Cardiac septum (tissue), 1 donor: ENCODE data around the gene APOL1. TPM values are rescaled to one million over a fixed set of nuclear protein-coding genes. Genes with fewer than 3 reads are reported as not detected.
"Not testable (repeated sequence)": the region's sequence is repeated elsewhere in the genome, so short reads cannot be mapped to it uniquely, and the experiment has no call there.

ENCODE experiments used
- DNase-seq: peaks from one replicate; pipeline ENCODE4 v3.0.0-alpha.2; 2020; ENCODE audit warnings: low spot score
- intact Hi-C: fragments of 100-400 bp; cut with DNase I; formaldehyde crosslinking; loops from one replicate; pipeline ENCODE4 v1.14.0; 2022
- long read RNA-seq: library from polyadenylated mRNA; unstranded; transcript quantifications from one replicate; pipeline ENCODE4 v2.0.0, GENCODE V29; 2021
- total RNA-seq: library from RNA; stranded (reverse); fragmentation: NEBNext Ultra II Directional; extraction: Animal tissue kit (Norgen Biotek cat#: 25700); gene quantifications from one replicate; pipeline ENCODE4 v1.2.1, GENCODE V29; 2021
- donor health status: DM: no; HTN: no; CAD: no.

The APOL1 gene
- 25.6 TPM for total RNA-seq
- long read RNA-seq, partial matches to known transcripts = 0 of 11 reads
- long read RNA-seq, other reads (novel, unspliced or antisense) = 10 of 11 reads

- DNase-seq = peak; percentile 85
- intact Hi-C loops = no loop called here
These were observed at the start of gene APOL1 for GRCh38 chr22:36252754-36253522. Gene APOL1 (plus strand): TSS chr22:36253133. CDS start chr22:36254956, 1,823 bp downstream.

- intact Hi-C loops = loop anchor here (5.0 kb wide), 2 partner anchors 34 to 54 kb away; partner anchors contain the start of gene APOL2
- DNase-seq = not testable (repeated sequence)
These were observed 49.5 kb upstream of the APOL1 start for GRCh38 chr22:36203441-36203840.

GRCh38 chr22:36204001-36204631, 48.8 kb upstream of the APOL1 start:
- DNase-seq = no peak
- intact Hi-C loops = loop anchor here (5.0 kb wide), 2 partner anchors 33 to 53 kb away; partner anchors contain the start of gene APOL2

- intact Hi-C loops = loop anchor here (5.0 kb wide), 2 partner anchors 33 to 53 kb away; partner anchors contain the start of gene APOL2
These were observed 48.3 kb upstream of the APOL1 start for GRCh38 chr22:36204632-36205015.

GRCh38 chr22:36205573-36205972, 47.4 kb upstream of the APOL1 start:
- intact Hi-C loops, DNase-seq: not testable (repeated sequence)

More at GRCh38 chr22:36204632-36205015, 48.3 kb upstream of the APOL1 start:
- no peak for DNase-seq

- no peak for DNase-seq
- intact Hi-C loops = no loop called here
These were observed 46.7 kb upstream of the APOL1 start for GRCh38 chr22:36206255-36206654.

GRCh38 chr22:36208162-36208765, 44.7 kb upstream of the APOL1 start:
- intact Hi-C loops = no loop called here
- no peak for DNase-seq

GRCh38 chr22:36208914-36209313, 44.0 kb upstream of the APOL1 start:
- intact Hi-C loops = no loop called here
- no peak for DNase-seq

- DNase-seq, intact Hi-C loops: not testable (repeated sequence)
These were observed 43.4 kb upstream of the APOL1 start for GRCh38 chr22:36209488-36209908.

GRCh38 chr22:36210224-36210623, 42.7 kb upstream of the APOL1 start:
- DNase-seq = no peak
- intact Hi-C loops = no loop called here

GRCh38 chr22:36211237-36211861, 41.6 kb upstream of the APOL1 start:
- DNase-seq = no peak
- intact Hi-C loops = no loop called here

- intact Hi-C loops = no loop called here
- no peak for DNase-seq
These were observed 40.0 kb upstream of the APOL1 start for GRCh38 chr22:36212901-36213300.

- no peak for DNase-seq
- intact Hi-C loops = no loop called here
These were observed 39.3 kb upstream of the APOL1 start for GRCh38 chr22:36213586-36213985.

- intact Hi-C loops = no loop called here
- DNase-seq = no peak
These were observed 37.0 kb upstream of the APOL1 start for GRCh38 chr22:36215981-36216380.

- intact Hi-C loops = no loop called here
- no peak for DNase-seq
These were observed 34.2 kb upstream of the APOL1 start for GRCh38 chr22:36218648-36219193.

GRCh38 chr22:36220451-36220921, 32.4 kb upstream of the APOL1 start:
- intact Hi-C loops = no loop called here
- no peak for DNase-seq

GRCh38 chr22:36221799-36222751, 30.9 kb upstream of the APOL1 start:
- no peak for DNase-seq
- intact Hi-C loops = no loop called here

GRCh38 chr22:36222887-36223450, 30.0 kb upstream of the APOL1 start:
- no peak for DNase-seq
- intact Hi-C loops = no loop called here
